ENCODE results near the gene TTC38.

The TTC38 gene
- 5.6 to 7.8 (median 6.8) reads per million in 4 donors for total RNA-seq

DNA sequence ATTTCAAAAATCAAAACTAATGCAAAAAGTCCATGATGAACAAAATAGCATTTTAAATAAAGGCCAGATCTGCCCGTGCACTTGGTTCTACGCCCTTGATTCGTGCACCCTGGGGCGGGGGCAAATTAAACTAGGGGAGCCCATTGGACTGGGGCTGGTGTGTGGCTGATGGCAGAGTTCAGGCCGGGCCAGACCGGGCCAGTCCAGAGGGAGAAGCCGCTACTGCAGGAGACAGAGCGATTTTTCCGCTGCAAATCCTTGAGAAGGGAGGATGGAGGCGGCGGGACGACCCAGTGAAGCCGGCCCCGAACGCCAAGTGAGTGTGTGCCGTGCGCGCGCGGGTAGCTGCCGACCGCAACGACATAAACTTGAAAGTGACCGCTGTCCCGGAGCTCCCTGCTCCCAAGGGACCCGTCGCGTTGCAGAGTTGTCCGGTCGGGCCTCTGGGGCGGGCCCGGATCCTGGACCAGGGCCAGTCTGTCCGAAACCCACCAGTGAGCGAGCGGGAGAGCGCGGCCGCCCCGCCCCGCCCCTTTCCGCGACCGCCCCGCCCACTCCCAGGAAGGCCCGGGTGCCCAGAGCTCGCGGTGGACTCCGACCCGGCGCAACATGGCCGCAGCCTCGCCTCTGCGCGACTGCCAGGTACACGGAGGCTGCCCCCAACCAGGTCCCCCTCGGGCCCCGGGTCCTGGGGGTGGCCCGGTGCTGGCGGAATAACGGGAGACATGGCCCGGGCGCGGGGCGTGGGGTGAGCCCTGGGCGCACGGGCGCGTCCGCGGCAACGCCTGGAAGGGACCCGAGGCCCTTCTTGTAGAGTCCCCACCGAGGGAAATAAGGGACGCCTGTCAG is at the start of gene TTC38:
Gene TTC38, plus strand, starts transcription at position 578 of the 849 bp plus-strand sequence. Its CDS starts 32 bp downstream, at position 610.
- DNase-seq: peak; percentile 24 to 62 (median 46)

DNA sequence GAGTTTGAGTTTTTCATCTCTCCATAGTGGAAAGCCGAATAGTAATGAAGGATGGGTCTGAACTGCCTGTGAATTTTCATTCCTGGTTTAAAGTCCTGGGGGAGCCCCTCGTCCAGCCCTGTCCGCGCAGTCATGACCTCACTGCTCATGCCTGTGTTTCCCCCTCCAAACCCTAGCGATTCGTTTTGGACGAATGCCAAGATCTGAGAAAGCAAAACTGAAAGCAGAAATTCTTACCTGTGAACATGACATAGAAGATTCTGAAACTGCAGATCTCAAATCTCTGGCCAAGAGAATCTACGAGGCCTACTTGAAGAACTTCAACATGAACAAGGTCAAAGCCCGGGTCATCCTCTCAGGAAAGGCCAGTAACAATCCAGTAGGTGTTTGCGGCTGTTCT is 48.2 kb upstream of the TTC38 start:
- DNase-seq: peak in 1 of 5 donors; percentile 27

DNA sequence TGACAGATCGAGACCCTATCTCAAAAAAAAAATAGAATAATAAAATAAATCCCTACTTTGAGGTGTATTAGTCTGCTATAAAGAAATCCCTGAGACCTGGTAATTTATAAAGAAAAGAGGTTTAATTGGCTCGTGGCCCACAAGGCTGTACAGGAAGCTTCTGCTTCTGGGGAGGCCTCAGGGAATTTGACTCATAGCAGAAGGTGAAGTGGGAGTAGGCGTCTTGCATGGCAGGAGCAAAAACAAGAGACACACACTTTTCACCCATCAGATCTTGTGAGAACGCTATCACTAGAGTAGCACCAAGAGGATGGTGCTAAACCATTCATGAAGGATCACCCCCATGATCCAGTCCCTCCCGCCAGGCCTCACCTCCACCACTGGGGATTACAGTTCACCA is 46.9 kb upstream of the TTC38 start:
- no peak for DNase-seq

DNA sequence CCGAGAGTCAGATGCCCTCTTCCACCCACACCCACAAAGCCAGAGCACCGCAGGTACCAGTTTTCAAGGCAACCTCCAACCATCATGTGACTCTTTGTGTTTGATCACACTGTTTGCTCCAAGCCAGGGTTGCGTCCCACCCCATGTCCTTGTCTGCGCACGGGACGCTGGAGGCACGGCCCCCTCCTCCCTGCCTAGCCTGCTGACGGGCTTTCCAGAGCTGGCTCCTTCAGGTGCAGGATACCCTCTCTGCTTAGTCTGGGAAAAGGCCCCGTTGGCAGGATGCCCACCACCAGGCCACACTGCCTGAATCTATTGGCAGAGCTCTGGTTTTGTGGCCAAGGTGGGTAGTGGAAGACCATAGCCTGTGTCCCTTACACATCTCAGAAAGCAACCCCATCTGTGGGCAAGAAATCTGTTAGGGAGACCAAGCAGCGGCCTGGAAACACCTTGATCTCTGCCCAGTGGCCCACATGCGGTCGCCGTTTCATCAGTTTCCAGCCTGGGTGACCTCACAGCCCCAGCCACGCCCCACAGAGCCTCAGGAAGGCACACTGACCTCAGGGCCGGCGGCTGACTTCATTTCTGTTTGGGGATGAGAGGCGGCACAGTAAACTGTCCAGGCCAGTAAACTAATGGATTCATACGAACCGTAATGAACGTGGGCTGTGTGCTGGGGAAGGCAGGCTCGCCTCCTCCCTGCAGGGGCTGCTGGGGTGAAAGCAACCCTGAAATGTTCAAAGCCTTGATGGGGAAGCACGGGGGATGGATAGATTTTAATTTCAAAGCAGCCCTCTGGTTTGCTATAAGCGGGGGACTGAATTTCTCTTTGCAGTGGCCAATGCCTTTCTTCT is 43.5 kb upstream of the TTC38 start:
- no peak for DNase-seq

DNA sequence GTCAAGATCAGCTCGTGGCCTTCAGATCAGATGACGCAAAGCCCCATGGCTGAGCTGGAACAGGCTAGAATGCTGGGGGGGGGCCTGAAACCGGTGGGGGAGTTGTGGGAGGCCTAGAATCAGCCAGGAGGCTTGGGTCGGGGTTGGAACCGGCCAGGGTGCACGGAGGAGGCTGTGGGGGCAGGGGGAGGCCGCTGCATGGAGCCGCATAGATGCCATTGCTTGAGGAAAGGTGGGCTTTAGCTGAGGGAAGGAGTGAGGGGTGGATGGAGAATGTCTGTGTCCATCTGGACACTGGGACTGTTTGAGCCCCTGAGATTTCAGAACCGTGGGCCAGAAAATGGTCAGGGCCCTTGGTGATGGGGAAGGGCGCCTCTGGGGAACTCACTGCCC is 42.9 kb upstream of the TTC38 start:
- DNase-seq: no peak

DNA sequence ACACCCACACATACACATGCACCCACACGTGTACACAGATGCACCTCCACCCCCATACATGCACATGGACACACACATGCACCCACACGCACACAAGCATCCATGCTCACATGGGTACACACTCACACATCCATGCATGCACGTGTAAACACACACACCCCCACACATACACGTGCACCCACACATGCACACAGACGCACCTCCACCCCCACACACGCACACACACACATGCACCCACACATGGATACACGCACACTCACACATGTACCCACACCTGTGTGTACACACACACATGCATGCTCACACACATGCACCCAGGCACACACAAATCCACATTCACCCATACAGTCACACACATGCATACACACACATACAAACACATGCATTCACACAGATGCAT is 42.2 kb upstream of the TTC38 start:
- DNase-seq: no peak

DNA sequence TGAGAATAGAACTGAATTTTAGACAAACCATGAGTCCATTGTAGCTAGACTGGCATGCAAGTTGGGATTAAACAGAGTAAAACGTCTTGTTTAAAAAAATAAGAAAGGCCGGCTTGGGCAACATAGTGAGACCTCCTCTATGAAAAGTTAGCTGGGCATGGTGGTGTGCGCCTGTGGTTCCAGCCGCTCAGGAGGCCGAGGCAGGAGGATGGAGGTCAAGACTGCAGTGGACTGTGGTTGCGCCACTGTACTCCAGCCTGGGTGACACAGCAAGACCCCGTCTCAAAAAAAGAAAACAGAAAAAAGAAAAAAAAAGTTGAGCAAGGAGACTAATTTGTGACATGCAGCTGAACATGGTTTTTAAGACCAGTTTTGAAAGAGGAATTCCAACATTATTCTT is 41.2 kb upstream of the TTC38 start:
- DNase-seq: no peak

DNA sequence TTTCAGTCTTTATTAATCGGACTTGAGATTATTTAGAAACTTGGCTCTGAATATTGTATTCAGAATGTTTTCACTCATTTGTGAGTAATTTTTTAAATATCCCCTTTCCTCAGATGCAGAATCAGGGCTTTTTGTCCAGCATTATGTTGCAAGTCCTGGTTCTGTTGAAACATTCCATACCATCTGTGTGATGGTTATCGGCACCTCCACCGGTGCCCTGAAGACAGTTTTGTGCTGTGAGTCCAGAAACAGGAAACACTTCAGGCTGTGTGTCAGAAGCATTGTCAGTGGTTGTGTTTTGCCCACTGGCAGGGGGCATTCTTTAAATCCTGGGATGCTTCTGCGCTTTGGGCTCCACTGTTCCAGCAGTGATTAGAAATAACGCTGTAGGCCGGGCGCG is 38.1 kb upstream of the TTC38 start:
- no peak for DNase-seq

DNA sequence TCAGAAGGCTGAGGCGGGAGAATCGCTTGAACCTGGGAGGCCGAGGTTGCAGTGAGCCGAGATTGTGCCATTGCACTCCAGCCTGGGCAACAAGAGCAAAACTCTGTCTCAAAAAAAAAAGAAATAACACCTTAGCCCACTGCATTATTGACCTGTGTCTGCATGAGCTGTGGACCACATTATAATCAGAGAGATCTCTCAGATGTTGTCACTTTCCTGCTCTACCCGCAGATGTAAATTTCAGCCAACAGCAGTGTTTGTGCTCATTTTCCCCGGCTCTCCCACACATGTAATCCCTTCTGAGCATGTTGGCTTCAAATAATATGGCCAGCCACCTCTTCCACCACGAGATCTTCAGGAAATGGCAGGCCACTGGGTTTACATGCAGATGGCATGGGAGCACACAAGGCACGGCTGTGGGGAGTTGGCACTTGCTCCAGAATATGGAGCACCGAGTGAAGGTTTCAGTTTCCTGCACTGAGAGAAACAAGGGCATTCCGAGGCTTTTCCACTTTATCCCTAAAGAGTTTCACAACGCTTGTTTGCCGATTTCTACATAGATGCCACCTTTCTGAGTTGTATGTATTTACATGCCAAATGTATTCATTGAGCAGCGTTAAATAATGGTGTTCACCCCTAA is 37.4 kb upstream of the TTC38 start:
- DNase-seq: no peak

DNA sequence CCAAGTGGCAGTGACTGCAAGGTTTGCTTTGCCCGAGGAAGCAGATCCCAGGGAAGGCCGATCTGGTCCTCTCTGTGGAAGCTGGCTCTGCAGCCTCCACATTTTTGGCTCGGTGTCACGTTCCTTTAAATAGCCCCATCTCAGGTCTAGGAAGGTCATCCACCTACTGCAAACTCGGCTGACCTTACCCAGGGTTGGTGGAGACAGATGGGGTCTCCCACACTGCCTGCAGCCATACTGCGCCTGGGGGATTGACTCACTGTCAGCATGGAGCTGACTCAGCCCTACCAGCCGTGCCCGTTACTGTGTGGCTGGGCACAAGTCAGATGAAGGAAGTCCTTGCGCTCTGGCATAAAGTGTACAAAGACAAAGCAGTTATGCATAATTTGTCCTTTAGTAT is 34.6 kb upstream of the TTC38 start:
- no peak for DNase-seq

DNA sequence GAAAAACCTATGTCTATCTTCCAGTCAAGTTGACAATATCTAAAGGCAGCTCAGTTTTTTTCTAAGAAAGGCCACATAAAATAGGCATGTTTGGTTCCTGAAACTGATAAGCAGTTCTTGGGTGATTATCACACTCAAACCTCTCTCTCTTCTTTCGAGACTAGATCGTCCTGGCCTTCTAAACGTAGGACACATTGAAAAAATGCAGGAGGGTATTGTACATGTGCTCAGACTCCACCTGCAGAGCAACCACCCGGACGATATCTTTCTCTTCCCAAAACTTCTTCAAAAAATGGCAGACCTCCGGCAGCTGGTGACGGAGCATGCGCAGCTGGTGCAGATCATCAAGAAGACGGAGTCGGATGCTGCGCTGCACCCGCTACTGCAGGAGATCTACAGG is 32.8 kb upstream of the TTC38 start:
- DNase-seq: no peak

DNA sequence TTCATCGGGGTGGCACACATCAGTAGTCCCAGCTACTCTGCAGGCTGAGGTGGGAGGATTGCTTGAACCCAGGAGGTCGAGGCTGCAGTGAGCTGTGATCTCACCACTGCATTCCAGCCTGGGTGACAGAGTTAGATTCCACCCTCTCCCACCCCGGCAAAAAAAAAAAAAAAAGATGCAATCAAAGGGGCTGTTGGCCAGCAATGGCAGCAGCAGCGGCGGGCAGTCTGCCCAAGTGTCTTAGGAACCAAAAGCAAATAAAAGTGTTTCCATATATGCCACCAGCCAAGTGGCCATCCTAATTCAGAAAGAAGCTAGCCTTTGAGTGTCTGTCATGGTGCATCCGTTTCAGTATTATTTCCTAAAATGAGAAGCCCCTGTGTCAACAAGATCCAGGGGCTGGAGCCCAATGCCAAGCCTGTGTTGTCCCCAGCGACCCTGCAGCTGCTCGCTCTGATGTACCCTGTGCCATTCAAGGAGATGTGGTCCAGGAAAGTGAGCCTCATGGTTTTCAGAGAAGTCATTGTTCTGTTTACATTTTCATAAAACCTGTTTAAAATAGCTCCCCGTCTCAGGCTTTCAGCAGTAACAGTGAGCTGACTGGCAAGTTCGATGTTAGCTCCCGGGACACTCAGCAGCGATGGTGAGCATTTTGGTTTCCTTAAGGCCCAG is 30.2 kb upstream of the TTC38 start:
- DNase-seq: no peak

DNA sequence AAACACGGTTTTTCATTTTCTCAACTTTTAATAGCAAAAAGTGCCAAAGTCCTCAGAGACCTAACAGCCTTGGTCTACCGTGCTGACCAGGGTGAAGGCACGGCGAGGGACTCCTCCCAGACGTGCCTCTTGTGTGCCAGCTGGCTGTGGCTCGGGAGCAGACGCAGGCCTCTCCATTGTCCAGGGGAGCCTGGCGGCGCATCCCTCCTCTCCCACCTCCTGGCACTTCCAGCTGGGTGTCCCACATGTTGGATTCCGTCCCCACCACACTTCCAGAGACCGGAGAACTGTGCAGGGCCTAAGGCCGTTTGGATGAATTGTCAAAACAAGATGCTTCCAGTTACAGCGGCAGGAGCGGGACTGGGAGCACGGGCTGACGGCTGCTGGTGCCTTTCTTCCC is 29.3 kb upstream of the TTC38 start:
- no peak for DNase-seq

DNA sequence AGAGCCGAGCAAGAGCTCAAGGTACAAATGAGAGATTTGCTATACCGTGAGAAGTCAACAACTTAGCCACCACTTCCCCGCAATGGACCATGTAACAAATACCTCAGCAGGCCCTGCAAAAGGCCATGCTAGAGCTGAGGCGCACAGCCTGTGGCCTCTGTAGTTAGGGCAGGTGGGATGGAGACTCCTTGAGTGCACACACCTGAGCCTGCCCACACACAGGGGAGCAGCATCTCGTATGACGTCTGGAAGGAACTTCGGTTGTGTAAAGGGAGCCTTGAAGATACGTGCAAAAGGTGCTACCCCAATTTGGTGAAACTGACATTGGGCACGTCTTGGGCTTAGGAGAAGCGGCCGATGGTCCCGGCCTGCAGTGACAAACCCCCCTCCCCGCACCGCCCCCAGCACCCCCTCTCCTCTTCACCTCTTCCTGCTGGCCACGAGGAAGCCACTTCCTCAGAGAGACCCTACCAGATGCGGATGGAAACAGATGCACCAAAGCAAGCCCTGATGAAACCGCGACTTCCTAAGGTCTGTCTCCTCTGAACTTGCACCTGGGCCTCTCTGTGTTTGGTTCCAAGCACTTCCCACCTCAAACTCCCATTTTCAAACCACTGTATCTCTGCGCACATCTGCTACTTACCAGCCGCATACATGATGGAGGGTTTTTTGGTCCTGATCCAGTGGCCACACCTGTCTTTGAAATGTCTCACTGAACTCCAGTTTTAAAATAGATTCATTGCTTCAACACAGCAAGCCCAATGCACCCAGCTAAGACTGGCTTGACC is 28.4 kb upstream of the TTC38 start:
- peak in 1 of 5 donors; percentile 13 for DNase-seq

DNA sequence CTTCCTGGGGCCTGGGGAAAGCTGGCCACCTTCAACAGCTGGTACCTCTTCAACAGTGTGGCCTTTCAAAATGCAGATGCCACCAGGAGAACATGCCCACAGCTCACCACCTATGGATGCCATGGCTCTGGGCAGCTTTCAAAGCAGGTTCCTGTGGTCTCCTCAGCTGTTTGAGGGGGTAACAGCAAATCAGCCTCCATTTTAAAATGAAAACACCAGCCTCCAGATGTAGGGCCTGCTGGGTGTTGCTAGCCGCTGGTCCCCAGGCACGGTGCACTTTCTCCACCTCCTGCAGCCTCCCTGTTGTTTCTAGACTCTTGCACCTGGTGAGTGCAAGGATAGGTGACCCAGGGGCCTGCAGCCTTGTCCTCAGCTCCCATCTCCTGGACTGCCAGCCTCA is 27.7 kb upstream of the TTC38 start:
- no peak for DNase-seq

DNA sequence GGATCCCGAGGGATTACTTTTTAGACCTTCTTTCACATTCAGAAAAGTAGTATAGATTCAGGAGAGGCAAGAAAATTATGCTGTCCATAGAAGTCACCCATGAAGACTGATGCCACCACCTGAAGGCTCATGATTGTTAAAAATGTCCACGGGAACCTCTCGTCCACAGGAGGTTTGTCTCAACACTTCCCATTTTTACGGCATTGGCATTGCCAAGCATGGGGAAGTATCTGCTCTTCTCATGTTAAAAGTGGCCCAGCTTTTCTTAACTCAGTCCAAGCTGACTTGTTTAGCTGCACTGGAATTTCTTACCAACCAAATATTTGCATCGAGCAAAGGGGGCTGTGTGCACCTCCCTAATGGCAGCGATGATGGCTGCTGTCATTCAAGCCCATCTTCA is 27.3 kb upstream of the TTC38 start:
- no peak for DNase-seq

DNA sequence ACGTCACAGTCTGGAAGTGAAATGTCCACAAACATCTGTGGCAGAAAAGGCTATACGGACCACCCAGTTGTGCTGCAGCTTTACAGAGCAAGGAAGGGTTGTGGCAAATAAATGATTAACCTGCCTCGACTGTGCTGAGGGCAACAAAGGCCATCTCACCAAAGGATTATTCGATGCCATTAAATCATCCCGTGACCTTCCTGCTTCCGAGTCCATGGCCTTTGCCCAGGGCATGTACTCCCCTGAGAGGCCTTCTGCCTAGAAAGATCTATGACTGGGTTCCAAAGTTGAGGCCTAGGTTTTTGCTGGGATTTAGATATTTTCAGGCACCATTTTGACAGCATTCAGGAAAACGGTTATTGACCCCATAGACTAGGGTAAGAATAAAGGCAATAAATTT is 26.9 kb upstream of the TTC38 start:
- no peak for DNase-seq

DNA sequence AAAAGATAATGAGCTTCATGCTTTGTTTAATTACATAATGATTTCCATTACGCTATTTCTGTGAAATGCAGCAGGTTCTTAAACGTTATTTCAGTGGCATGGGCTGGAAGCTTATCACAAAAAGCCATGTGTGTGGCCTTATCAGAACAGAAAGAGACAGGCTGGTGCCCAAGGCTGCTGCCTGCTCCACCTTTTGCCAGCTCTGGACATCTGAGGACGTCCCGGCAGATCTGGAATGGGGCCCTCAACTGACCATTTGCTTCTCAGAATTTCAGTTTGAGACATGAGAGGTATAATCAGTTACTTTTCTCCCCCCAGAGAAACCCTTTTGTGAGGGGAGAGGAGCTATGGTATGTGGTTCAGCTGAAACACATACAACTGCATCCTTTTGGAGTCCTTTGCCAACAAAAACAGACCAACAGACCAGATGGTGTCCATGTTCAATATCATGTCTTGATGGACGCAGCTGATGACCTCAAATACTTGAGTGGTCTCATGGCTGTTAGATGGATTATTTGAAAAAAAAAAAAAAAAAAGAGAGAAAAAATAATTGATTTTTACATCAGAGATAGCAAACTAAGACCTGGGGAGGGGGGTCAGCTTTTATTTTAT is 26.3 kb upstream of the TTC38 start:
- DNase-seq: no peak

DNA sequence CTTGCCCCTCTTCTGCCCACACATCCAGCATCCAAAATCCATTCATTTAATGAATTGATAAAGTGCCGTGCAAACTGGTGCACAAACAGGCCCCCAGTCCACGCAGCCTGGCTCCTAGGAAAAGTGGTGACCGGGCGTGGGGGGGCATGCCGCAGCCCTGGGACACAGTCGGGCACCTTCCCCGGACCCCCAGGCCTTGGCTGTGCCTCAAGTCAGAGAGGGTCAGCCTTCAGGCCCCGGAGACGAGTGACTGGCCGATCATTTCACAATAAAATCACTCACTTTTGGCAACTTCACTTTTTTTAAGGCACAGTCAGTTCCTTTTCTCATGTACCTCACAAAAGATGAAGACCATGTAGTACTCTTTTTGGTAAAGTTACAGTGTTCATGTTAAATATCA is 25.7 kb upstream of the TTC38 start:
- DNase-seq: no peak

DNA sequence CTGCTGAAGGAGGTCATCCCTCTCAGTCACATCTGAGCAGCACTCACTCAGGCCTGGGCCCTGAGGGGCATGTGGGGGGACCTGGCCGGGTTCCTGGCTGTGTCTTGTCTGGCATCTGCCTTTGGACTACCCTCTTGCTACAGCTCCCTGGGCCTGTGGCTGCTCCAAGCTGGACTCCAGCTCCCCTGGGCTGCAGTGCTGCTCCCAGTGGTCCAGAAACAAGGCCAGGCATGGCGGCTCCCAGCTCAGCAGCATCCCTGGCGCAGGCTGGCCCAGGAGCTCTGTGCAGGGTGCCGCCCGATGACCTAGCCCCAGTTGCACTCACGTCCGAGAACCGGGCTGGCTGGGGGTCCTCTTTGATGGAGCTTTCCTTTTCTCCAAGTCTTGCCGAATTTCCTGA is 23.0 kb upstream of the TTC38 start:
- no peak for DNase-seq

DNA sequence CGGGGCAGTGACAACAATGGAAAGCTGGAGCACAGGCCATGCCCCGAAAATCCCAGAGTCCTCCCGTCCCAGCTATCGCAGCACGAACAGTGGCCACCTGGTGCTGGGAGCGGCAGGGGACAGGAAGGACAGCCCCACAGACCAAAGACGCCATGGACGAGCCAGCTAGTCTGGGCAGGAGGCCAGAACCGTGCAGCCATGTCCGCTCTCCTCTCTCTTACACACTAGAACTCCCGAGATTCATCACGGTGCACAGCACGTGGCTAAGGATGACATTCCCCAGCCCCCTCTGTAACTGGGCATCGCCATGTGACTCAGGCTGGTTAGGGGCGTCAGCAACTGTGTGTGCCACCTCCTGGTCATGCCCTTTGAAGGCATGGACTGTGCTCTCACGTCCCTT is 22.3 kb upstream of the TTC38 start:
- DNase-seq: no peak

DNA sequence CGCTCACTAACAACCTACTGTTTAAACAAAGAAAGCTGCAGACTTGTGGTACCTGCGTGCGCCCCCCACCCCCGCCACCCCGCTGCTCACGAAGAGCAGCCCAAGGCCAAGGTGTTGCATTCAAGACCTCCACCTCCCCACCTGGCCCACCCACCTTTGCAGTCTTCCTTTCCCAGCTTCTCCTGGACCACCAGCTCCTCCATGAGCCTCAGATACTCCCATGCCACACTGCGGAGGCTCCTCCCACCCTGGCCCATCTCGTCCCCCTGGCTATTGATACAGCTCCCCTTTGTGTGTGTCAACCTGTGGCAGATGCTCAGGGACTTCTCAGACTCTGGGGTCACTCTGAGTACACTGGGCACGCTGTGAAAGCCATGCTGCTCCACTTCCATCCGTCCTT is 21.6 kb upstream of the TTC38 start:
- DNase-seq: no peak
